Osteocyte (in vitro differentiated cells): ENCODE results near the gene TMEM45A. TPM values are rescaled to one million over a fixed set of nuclear protein-coding genes. Genes with fewer than 3 reads are reported as not detected.

Source experiments
- DNase-seq: peaks from one replicate; pipeline ENCODE4 v3.0.0; 2021; ENCODE audit warnings: mixed read lengths; ENCODE audit not compliant: unreplicated experiment; ENCODE audit errors: extremely low spot score
- H3K27ac Mint-ChIP-seq: one replicate; pipeline ENCODE4 v1.8.0; 2021; ENCODE audit warnings: mild to moderate bottlenecking, mixed read lengths; ENCODE audit not compliant: unreplicated experiment
- H3K27me3 Mint-ChIP-seq: one replicate; pipeline ENCODE4 v1.8.0; 2021; ENCODE audit warnings: mixed read lengths; ENCODE audit not compliant: unreplicated experiment
- H3K36me3 Mint-ChIP-seq: one replicate; pipeline ENCODE4 v1.8.0; 2021; ENCODE audit warnings: mixed read lengths; ENCODE audit not compliant: unreplicated experiment
- H3K4me1 Mint-ChIP-seq: one replicate; pipeline ENCODE4 v1.8.0; 2021; ENCODE audit warnings: mixed read lengths; ENCODE audit not compliant: unreplicated experiment
- H3K4me3 Mint-ChIP-seq: one replicate; pipeline ENCODE4 v1.8.0; 2021; ENCODE audit warnings: mild to moderate bottlenecking, moderate library complexity, mixed read lengths; ENCODE audit not compliant: unreplicated experiment
- H3K9me3 Mint-ChIP-seq: one replicate; pipeline ENCODE4 v1.8.0; 2021; ENCODE audit warnings: mixed read lengths; ENCODE audit not compliant: unreplicated experiment
- total RNA-seq: library from RNA; stranded (reverse); gene quantifications from 2 replicates; pipeline ENCODE4 v1.2.1, GENCODE V29; 2021
- TF ChIP-seq, protein P1 (sequence below): fragments of 200-600 bp; sonication (generic); IDR thresholded peaks from 2 replicates; pipeline ENCODE4 v1.5.0; 2021; ENCODE audit warnings: antibody characterized with exemption, mild to moderate bottlenecking, moderate library complexity

Gene TMEM45A
- total RNA-seq, 1 donor from 2014 or later, result 29.1 TPM

DNA sequence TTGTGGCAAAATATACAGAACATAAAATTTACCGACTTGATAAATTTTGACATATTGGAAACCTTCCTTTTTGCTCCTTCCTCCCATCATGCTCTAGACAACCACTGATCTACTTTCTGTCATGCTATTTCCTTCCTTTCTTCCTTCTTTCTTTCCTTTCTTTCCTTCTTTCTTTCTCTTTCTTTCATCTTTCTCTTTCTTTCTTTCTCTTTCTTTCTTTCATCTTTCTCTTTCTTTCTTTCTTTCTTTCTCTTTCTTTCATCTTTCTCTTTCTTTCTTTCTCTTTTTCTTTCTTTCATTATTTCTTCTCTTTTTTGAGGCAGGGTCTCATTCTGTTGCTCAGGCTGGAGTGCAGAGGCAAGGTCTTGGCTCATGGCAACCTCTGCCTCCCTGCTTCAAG, 8.9 kb upstream of the TMEM45A start:
- TF ChIP-seq, protein P1, sequence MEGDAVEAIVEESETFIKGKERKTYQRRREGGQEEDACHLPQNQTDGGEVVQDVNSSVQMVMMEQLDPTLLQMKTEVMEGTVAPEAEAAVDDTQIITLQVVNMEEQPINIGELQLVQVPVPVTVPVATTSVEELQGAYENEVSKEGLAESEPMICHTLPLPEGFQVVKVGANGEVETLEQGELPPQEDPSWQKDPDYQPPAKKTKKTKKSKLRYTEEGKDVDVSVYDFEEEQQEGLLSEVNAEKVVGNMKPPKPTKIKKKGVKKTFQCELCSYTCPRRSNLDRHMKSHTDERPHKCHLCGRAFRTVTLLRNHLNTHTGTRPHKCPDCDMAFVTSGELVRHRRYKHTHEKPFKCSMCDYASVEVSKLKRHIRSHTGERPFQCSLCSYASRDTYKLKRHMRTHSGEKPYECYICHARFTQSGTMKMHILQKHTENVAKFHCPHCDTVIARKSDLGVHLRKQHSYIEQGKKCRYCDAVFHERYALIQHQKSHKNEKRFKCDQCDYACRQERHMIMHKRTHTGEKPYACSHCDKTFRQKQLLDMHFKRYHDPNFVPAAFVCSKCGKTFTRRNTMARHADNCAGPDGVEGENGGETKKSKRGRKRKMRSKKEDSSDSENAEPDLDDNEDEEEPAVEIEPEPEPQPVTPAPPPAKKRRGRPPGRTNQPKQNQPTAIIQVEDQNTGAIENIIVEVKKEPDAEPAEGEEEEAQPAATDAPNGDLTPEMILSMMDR, result no peak
- Mint-ChIP-seq H3K4me1 (no peaks in the 10 kb centered on the region), H3K36me3 (no peaks in the 10 kb centered on the region), H3K27ac (no peak overlapping the region), H3K9me3 (peaks cover 5% of the 10 kb centered on the region), H3K4me3 (no peak overlapping the region), H3K27me3 (peaks cover 48% of the 10 kb centered on the region)
- no peak for DNase-seq

DNA sequence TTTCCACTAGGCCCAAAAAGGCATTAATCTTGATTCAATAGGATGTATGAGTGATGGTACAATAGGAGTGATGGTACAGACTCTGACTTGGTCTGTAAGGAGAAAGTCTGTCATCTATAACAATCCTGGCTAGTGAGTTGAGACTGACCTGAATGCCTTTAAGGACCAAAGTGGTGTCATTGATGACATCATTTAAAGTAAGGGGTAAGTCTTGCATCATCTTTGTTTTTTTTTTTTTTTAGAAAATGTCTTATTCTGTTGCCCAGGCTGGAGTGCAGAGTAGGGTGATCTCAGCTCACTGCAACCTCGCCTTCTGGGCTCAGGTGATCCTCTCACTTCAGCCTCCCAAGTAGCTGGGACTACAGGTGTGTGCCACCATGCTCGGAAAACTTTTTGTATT, 5.6 kb upstream of the TMEM45A start:
- H3K9me3 Mint-ChIP-seq, result peaks cover 5% of the 10 kb centered on the region
- no peak overlapping the region for H3K4me3 Mint-ChIP-seq
- DNase-seq, result no peak
- peaks cover 31% of the 10 kb centered on the region for H3K27me3 Mint-ChIP-seq
- no peak overlapping the region for H3K27ac Mint-ChIP-seq
- H3K4me1 Mint-ChIP-seq, result peaks cover 3% of the 10 kb centered on the region
- no peaks in the 10 kb centered on the region for H3K36me3 Mint-ChIP-seq
- TF ChIP-seq, protein P1, result no peak

DNA sequence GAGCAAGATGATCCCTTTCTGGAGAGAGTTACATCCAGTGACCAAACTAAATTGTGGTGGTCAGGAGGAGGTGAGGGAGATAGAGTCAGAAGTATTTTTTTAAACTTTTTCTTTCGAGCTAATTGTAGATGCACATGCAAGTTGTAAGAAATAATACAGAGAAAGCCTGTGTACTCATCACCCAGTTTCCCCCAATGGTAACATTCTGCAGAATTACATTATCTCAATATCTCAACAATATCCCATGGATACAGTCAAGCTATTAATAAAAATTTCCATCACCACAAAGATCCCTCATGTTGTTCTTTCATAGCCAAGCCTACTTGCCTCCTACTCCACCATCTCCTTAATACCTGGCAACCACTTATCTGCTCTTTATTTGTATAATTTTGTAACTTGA, 3.3 kb upstream of the TMEM45A start:
- Mint-ChIP-seq H3K9me3 (peaks cover 5% of the 10 kb centered on the region), H3K4me3 (no peak overlapping the region), H3K27me3 (peaks cover 14% of the 10 kb centered on the region), H3K27ac (no peak overlapping the region), H3K4me1 (peaks cover 11% of the 10 kb centered on the region), H3K36me3 (no peaks in the 10 kb centered on the region)
- no peak for DNase-seq
- TF ChIP-seq, protein P1, result no peak

DNA sequence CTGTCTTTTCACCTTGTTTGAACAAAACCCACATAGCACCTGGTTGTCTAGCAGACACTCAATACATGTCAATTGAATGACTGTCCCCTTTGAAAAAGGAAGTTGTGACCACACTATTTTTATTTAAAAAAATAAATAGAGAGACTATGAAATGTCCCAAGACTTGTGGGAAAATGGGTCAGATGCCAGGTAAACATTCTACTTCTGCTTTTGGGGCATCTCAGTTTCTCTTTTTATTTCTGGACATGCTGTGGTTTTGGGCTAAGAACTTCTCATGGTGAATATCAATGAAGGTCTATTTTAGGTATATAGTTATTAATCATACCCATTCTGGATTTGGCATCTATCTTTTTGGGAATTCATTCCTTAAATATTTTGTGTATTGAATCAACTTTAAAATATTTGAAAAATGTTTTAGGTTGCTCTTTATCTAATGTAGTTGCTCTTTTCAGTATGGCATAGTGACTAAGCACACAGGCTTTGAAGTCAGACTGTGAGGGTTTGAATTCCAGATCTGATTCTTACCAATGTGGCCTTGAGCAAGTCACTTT, 4.4 kb downstream of the TMEM45A start:
- TF ChIP-seq, protein P1, result no peak
- Mint-ChIP-seq H3K4me1 (peaks cover 28% of the 10 kb centered on the region), H3K36me3 (peaks cover 2% of the 10 kb centered on the region), H3K4me3 (no peak overlapping the region), H3K27me3 (no peaks in the 10 kb centered on the region), H3K27ac (no peak overlapping the region), H3K9me3 (no peaks in the 10 kb centered on the region)
- no peak for DNase-seq

DNA sequence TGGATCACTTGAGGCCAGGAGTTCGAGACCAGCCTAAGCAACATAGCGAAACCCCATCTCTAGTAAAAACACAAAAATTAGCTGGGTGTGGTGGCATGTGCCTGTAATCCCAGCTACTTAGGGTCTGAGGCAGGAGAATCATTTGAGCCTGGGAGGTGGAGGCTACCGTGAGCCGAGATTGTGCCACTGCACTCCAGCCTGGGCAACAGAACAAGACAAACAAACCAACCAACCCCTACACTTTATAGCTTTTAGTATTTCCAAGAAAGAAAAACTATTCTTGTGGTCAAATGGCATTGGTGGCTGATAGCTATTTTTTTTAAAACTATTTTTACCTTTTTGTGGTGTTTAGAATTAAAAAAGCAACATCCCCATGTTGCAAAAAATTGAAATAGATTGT, 7.2 kb downstream of the TMEM45A start:
- no peak for DNase-seq
- Mint-ChIP-seq H3K27me3 (no peaks in the 10 kb centered on the region), H3K4me3 (no peak overlapping the region), H3K36me3 (peaks cover 8% of the 10 kb centered on the region), H3K27ac (no peak overlapping the region), H3K9me3 (peaks cover 4% of the 10 kb centered on the region), H3K4me1 (peaks cover 20% of the 10 kb centered on the region)
- TF ChIP-seq, protein P1, result no peak
